T1000 (cell line): ENCODE measurements around the gene PRKCA.
A peak's percentile ranks its signal among the peaks of the same experiment; 100 is the strongest.

Experiments
- DNase-seq: peaks from one replicate; lab custom pipeline; 2025; ENCODE audit warnings: mixed read lengths; lab: John Stamatoyannopoulos, UW

Gene PRKCA

GRCh38 chr17:66518677-66519076 lies 216.3 kb downstream of the PRKCA start:
- no peak for DNase-seq

- no peak for DNase-seq
Observed at GRCh38 chr17:66519154-66519553, 216.7 kb downstream of the PRKCA start.

GRCh38 chr17:66520999-66521398 lies 218.6 kb downstream of the PRKCA start:
- no peak for DNase-seq

- no peak for DNase-seq
Observed at GRCh38 chr17:66522591-66523272, 220.3 kb downstream of the PRKCA start.

- DNase-seq = no peak
Observed at GRCh38 chr17:66523378-66524200, 221.2 kb downstream of the PRKCA start.

GRCh38 chr17:66524877-66525276 lies 222.5 kb downstream of the PRKCA start:
- DNase-seq = no peak

GRCh38 chr17:66525338-66525737 lies 222.9 kb downstream of the PRKCA start:
- no peak for DNase-seq

GRCh38 chr17:66526827-66527226 lies 224.4 kb downstream of the PRKCA start:
- no peak for DNase-seq

GRCh38 chr17:66527335-66527734 lies 224.9 kb downstream of the PRKCA start:
- DNase-seq = no peak

- no peak for DNase-seq
Observed at GRCh38 chr17:66531851-66532295, 229.5 kb downstream of the PRKCA start.

- no peak for DNase-seq
Observed at GRCh38 chr17:66533572-66533971, 231.2 kb downstream of the PRKCA start.

- no peak for DNase-seq
Observed at GRCh38 chr17:66533986-66534385, 231.6 kb downstream of the PRKCA start.

GRCh38 chr17:66535611-66536010 lies 233.2 kb downstream of the PRKCA start:
- DNase-seq = no peak

- no peak for DNase-seq
Observed at GRCh38 chr17:66537502-66537901, 235.1 kb downstream of the PRKCA start.

GRCh38 chr17:66538776-66539175 lies 236.4 kb downstream of the PRKCA start:
- no peak for DNase-seq

- DNase-seq = peak; percentile 42
Observed at GRCh38 chr17:66540131-66540781, 237.8 kb downstream of the PRKCA start.

- DNase-seq = no peak
Observed at GRCh38 chr17:66541461-66542128, 239.2 kb downstream of the PRKCA start.

- DNase-seq = no peak
Observed at GRCh38 chr17:66542129-66542966, 239.9 kb downstream of the PRKCA start.

- DNase-seq = no peak
Observed at GRCh38 chr17:66542967-66543520, 240.6 kb downstream of the PRKCA start.

GRCh38 chr17:66543526-66543925 lies 241.1 kb downstream of the PRKCA start:
- no peak for DNase-seq

GRCh38 chr17:66545918-66546317 lies 243.5 kb downstream of the PRKCA start:
- DNase-seq = no peak
